Kidney epithelial cell (primary cell): ENCODE measurements around the gene ZNF570. TPM values are rescaled to one million over a fixed set of nuclear protein-coding genes. Genes with fewer than 3 reads are reported as not detected.

ENCODE experiments used
- DNase-seq: peaks from one replicate; pipeline ENCODE4 v3.0.0-alpha.2; 2010; ENCODE audit warnings: low read depth
- H3K27me3 ChIP-seq: 2 replicates; pipeline ENCODE4 v1.6.0; 2011; ENCODE audit warnings: low read length; ENCODE audit not compliant: control insufficient read depth, insufficient read depth
- H3K36me3 ChIP-seq: 2 replicates; pipeline ENCODE4 v1.5.1; 2011; ENCODE audit warnings: low read length; ENCODE audit not compliant: control insufficient read depth, insufficient read depth
- H3K4me3 ChIP-seq: 2 replicates; pipeline ENCODE4 v1.5.1; 2011; ENCODE audit warnings: low read depth, mild to moderate bottlenecking, control low read depth, low read length
- total RNA-seq: library from RNA; depleted of rRNA; stranded (reverse); fragments of >200 nt; gene quantifications from 2 replicates; pipeline ENCODE4 v1.2.3, GENCODE V29; 2015
- TF ChIP-seq, protein P1 (sequence below): IDR thresholded peaks from 2 replicates; pipeline ENCODE4 v1.5.1; 2011; ENCODE audit warnings: mild to moderate bottlenecking, moderate library complexity, low read length, control low read depth, inconsistent platforms; ENCODE audit not compliant: insufficient read depth, poor library complexity, severe bottlenecking

Gene ZNF570
- total RNA-seq, 1 donor from 2014 or later: 5.8 TPM

DNA sequence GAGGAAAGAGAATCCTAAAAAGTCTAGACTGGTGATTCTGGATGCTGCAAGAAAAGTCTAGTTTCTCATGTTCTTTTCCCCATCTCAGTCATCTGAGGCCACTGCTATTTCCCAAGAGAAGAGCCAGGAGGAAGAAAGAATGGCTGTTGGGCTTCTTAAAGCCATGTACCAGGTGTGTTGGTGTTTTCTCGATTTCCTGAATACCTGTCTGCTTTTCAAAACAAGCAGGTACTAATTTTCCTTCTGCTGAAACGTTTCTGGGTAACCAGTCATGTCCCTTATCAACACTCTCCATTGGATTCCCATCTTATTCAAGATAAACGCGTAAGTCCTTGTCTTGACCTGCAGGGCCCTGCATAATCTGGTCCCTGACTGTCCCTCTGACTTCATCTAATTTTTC, 1.1 kb downstream of the ZNF570 start:
- no peak for DNase-seq

DNA sequence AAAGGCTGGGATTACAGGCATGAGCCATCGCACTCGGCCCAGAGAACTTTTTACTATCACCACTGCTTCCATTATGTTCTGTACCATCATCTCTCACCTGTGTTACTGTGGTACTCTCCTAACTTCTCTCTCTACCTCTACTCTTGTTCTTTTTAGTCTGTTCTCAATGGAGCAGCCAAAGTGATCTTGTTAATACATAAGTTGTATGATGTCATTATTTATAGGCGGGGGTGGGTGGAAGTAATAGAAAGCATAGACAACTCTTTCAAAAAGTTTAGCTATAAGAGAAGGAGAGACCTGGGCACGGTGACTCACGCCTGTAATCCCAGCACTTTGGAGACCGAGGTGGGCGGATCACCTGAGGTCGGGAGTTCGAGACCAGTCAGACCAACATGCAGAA, 3.0 kb downstream of the ZNF570 start:
- no peak overlapping the region for H3K4me3 ChIP-seq
- DNase-seq: no peak
- TF ChIP-seq, protein P1, sequence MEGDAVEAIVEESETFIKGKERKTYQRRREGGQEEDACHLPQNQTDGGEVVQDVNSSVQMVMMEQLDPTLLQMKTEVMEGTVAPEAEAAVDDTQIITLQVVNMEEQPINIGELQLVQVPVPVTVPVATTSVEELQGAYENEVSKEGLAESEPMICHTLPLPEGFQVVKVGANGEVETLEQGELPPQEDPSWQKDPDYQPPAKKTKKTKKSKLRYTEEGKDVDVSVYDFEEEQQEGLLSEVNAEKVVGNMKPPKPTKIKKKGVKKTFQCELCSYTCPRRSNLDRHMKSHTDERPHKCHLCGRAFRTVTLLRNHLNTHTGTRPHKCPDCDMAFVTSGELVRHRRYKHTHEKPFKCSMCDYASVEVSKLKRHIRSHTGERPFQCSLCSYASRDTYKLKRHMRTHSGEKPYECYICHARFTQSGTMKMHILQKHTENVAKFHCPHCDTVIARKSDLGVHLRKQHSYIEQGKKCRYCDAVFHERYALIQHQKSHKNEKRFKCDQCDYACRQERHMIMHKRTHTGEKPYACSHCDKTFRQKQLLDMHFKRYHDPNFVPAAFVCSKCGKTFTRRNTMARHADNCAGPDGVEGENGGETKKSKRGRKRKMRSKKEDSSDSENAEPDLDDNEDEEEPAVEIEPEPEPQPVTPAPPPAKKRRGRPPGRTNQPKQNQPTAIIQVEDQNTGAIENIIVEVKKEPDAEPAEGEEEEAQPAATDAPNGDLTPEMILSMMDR: no peak
- peaks cover 2% of the 10 kb centered on the region for H3K36me3 ChIP-seq
- H3K27me3 ChIP-seq: no peaks in the 10 kb centered on the region

More for the DNA sequence above, 1.1 kb downstream of the ZNF570 start:
- Histone ChIP-seq H3K27me3 (no peaks in the 10 kb centered on the region), H3K36me3 (no peaks in the 10 kb centered on the region), H3K4me3 (no peak overlapping the region)
- TF ChIP-seq, protein P1: no peak

DNA sequence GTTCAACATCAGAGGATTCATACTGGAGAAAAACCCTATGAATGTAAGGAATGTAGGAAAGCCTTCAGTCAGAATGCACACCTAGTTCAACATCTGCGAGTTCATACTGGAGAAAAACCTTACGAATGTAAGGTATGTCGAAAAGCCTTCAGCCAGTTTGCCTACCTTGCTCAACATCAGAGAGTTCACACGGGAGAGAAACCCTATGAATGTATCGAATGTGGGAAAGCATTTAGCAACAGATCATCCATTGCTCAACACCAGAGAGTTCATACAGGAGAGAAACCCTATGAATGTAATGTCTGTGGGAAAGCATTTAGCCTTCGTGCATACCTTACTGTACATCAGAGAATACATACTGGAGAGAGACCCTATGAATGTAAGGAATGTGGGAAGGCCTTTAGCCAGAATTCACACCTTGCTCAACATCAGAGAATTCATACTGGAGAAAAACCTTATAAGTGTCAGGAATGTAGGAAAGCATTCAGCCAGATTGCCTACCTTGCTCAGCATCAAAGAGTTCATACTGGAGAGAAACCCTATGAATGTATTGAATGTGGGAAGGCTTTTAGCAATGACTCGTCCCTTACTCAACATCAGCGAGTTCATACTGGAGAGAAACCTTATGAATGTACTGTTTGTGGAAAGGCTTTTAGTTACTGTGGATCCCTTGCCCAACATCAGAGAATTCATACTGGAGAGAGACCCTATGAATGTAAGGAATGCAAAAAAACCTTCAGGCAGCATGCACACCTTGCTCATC, 15.4 kb downstream of the ZNF570 start:
- H3K36me3 ChIP-seq: peaks cover 2% of the 10 kb centered on the region
- TF ChIP-seq, protein P1: no peak
- no peak overlapping the region for H3K4me3 ChIP-seq
- no peak for DNase-seq
- no peaks in the 10 kb centered on the region for H3K27me3 ChIP-seq

DNA sequence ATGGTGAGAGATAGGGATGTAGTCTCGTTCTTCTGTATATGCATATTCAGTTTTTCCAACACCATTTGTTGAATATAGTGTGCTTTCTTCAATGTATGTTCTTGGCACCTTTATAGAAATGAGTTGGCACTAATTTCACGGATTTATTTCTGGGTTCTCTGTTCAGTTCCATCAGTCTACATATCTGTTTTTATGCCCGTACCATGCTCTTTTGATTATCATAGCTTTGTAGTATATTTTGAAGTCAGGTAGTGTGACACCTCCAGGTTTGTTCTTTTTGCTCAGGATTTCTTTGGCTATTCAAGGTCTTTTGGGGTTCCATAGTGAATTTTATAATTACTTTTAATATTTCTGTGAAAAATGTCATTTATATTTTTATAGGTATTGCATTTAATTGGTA, 23.1 kb downstream of the ZNF570 start:
- Histone ChIP-seq H3K4me3 (no peak overlapping the region), H3K36me3 (no peaks in the 10 kb centered on the region), H3K27me3 (no peaks in the 10 kb centered on the region)
- DNase-seq: no peak
- TF ChIP-seq, protein P1: no peak

DNA sequence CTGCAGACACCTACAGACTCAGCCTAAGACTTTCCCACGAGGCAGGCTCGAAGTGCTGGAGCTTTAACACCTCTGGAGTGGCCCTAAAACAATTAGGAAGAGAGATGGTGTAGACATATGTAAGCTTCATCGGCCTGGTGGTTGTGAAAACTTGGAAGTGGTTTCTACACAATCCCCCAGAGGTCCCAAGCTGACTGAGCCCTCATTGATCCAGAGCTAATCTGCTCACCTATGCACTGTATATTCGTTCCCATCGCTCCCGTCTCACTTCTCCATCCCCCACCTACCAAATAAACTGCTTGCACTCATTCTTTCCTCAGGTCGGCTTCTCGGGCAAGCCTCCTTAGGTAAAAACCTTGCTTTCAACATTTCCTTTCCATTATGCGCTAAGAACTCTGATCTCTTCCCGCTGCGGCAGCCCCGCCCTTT, 36.8 kb downstream of the ZNF570 start:
- DNase-seq: no peak
- Histone ChIP-seq H3K36me3 (no peaks in the 10 kb centered on the region), H3K27me3 (no peaks in the 10 kb centered on the region), H3K4me3 (peak overlapping the region; percentile 75)
- TF ChIP-seq, protein P1: no peak
